GM19397 (cell line): ENCODE measurements around the gene MEGF11.
"Not testable (repeated sequence)": the region's sequence is repeated elsewhere in the genome, so short reads cannot be mapped to it uniquely, and the experiment has no call there.

Source experiments
- ATAC-seq: cut with Tn5 transposase; IDR thresholded peaks from one replicate; pipeline ENCODE4 v1.9.1; 2021; ENCODE audit warnings: mild to moderate bottlenecking, moderate library complexity; ENCODE audit not compliant: unreplicated experiment

MEGF11 gene

DNA sequence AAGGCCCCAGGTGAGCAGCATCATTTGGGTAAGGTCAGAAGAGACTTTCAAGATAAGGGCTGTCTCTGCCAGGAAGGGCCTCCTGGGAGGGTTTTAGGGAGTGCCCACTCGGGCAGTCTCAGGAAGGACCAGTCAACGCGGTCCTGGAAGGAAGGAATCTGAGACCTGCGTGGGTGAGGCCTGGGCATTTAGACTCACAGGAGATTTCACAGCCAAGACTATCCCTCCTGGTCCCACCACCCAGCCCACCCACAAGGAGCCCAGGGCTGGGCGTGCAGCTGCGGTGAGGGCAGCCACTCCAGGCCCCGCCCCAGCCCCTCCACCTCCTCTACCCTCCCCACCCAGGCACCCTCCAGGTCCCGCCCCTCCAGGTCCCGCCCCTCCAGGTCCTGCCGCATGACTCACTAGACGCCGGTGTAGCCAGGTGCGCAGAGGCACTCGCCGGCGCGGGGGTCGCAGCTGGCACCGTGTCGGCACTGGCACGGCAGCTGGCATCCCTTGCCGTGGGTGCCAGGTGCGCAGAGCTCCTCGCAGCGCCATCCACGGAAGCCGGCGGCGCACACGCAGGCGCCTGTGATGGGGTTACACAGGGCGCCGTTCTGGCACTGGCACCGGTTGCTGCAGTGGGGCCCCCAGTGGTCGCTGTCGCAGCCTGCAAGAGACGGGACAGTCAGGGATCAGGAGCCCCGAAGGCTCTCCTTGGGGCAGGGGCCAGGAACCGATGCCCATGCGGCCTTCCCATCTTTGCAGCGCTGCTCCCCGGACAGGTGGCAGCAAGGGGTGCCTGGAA is 271.5 kb downstream of the MEGF11 start:
- ATAC-seq = peak; percentile 68

DNA sequence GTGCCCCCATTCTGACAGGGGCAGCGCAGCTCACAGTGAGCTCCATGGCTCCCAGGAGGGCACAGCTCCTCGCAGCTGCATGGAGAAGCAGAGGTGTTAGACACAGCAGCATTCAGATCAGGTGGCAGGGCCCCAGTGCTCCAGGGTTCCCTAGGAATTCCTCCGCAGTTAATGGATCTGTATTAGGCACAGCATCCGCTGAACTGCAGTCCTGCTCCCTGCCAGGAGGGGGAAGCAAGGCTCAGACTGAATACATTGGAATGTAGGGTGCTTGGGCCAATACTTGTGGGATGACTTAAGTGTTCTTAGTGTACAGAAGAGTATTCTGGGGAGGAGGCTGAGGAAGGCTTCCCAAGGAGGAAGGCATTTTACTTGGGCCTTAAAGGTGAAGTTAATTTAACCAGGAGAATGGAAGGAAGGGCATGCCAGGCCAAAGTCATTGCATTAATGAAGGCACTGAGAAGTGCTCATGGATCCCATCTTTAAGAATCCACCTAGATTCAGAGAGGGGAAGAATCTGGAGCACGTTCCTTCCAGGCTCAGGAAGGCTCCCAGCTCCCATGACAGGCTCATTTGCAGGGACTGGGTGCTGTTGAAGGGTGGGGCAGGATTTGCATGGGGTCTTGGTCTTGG is 272.6 kb downstream of the MEGF11 start:
- no peak for ATAC-seq

DNA sequence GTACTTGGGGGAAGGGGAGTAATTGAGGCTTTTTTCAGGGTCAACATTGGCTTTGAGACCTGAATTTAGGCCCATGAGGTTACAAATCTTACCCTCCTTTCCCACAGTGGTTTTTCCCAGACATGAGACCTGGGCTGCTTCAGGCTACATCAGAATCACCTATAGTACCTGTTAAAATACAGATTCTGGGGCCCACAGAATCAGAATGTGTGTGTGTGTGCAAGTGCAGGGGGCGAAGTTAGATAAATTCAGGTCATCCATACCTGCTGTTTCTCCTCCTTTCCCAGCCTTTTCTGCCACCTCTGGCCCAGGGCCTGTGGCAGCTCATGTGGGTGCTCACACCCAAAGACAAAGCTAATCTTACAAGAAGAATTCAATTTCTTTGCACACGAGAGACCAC is 273.7 kb downstream of the MEGF11 start:
- no peak for ATAC-seq

DNA sequence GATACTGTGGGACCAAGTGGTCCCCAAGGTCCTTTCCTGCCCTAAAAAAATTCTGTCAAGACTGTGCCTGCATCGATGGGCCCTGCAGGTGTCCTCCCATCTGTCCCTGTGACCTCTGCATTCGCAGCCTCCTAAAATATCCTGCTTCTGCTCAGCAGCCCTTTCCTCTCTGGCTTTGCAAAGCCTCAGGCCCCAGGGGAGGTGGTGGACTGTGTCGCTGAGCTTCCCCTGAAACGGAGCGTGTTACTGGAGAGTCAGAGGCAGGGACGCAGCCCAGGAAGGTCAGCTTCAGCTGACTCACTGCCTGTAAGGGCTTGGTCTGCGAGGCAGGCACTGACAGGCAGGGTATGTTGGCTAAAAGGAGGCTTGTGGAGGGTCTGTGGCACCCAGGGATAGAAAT is 274.2 kb downstream of the MEGF11 start:
- ATAC-seq = no peak

DNA sequence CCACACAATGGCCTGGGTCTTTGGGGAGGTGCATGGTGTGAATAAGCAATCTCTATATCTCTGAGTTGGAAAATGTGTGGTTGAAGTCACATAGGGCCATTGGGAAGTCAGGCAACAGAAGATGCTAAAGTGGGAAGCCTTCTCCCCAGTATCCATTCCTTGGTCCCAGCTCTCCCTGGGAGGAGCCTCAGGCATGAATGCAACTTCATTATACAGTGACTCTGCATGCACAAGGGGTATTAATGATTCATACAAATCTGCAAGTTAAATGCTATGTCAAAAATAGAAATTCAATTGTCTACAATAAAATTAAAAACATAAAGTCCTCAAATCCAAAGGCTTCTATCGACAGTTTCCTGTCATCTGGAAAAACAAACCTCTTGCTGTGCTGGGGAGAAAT is 275.4 kb downstream of the MEGF11 start:
- ATAC-seq = no peak

DNA sequence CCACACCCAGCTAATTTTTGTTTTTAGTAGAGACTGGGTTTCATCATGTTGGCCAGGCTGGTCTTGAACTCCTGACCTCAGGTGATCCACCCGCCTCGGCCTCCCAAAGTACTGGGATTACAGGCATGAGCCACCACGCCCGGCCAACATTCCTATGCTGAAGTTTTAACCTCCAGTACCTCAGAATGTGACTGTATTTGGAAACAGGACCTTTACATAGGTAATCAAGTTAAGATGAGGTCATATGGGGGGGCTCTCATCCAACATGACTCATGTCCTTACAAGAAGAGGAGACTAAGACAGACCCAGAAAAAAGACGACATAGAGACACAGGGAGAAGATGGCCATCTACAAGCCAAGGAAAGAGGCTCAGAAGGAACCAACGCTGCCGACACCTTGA is 277.4 kb downstream of the MEGF11 start:
- not testable (repeated sequence) for ATAC-seq

DNA sequence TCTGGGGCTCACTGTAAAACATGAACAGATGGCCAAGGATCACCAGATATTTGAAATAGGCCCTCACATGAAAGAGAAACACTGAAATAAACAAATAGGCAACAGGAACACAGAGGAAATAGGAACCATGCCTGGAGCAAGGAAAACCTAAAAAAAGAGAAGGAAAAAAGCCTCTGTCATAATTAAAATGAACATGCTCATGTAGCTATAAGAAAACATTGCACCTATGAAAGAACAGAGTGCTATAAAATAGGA is 281.9 kb downstream of the MEGF11 start:
- ATAC-seq = no peak

DNA sequence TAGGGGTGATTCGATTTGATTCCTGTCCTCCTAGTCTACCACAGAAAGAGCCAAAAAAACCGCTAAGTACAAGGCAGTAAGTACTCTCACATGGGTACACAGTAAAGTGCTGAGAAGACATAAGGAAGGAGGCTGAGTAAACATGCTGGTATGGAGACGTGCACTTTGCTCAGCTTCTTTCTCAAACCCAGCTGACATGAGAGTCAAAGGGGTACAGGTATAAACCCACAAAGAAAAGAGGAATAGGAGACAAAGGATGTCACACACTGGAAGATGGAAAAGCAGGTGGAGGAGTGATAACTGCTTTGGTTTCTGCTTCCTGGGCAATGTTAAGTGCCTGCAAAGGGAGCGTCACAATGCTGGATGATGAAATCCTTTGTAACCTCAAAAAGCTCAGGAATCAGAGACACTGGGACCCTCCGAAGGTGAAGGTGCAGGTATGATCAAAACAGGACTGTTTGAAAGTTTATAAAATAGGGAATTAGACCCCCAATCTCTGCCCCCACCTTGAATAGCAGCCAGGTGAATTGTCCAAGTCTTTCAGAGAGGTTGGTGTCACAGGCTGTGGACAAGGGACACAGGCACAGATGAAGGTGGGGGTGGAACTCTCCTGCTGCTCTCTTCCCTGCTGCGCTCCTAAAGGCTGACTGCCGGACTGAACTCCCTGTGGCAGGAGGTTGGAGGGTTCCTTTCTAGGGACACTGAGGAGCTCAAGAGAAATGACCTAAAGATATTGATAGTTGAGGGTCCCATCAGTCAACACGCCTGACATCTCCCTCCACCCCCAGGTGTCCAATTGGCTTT is 282.4 kb downstream of the MEGF11 start:
- ATAC-seq = no peak

DNA sequence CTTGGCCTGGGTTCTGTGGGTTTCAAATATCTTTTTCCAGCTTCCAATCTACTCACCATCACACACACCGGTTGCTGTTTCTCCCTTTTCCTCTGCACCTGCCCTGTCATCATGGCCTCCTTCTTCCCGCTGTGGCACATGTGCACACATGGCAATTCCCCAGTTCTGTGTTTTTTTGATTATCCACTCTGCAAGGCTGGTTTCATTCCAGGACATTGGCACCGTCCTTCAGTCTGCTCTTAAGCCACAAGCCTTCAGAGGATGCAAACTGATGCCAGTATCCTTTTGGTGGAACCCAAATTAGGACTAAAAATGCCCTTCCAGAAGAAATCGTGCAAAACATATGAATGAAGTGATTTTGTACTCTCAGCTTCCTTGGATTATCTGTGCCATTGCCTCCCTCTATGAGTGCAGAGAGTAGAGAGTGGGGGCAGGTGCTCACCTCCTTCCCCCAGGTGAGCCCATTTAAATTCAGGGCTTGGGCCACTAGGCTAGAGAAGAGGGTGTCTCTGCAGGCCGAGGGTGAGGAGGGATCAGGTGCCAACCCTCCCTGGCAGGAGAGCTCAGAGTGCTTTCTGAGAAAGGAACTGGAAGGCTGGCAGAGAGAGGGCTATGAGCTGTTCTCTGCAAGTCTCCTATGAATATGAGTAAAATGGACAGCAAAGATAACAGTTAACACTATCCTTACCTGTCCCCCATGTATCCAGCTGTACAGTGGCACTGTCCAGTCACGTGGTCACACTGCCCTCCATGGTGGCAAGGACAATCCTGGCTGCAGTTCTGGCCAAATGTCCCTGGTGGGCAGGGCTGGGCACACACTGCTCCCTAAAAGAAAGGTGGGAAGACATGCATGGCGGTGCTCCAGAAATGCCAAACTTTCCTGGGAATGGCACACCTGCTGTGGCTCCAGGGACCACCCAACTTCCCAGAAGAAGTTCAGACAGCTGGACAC is 283.4 kb downstream of the MEGF11 start:
- ATAC-seq = no peak

DNA sequence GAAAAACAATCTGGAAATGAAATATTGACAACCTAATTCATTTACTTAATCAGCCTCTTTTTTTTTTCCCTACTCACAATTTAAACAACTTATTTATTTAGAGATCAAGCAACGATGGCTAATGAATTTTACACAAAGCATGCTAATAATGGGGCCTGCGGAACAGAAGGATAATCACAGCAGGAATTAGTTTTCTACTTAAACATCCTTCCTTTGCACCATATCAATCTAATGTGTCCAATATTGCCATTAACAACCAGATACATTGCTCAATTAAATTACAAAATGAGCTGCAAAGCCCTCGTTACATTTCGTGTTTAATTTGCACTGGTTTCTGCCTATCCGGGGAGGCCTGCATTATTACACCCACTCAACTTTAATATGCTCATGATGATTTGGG is 285.0 kb downstream of the MEGF11 start:
- no peak for ATAC-seq

DNA sequence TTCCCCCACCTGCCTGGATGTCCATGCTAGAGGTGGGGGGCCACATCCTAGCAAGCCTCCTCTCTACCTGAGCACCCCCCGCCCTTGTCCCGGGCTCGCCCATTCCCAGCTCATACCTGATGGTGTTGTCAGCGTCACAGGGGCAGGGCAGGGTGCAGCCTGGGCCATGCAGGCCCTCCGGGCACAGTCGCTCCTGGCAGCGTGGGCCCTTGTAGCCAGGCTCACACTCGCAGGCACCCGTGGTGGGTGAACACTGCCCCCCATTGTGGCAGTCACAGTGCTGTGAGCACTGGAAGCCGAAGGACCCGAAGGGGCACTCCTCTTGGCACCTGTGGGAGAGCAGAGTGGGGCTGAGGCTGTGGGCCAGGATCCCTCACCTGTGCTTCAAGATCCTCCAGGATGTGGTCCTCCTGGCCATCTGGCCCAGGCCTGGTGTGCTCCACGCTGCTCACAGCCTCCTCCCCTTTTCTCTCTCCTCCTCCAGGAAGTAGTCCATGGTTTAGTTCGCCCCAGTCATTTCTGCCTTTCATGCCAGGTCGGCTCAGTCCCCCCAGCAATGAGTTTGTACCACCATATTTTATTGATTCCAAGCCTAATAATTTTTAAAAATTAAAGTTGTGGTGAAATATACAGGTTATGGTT is 288.6 kb downstream of the MEGF11 start:
- no peak for ATAC-seq

DNA sequence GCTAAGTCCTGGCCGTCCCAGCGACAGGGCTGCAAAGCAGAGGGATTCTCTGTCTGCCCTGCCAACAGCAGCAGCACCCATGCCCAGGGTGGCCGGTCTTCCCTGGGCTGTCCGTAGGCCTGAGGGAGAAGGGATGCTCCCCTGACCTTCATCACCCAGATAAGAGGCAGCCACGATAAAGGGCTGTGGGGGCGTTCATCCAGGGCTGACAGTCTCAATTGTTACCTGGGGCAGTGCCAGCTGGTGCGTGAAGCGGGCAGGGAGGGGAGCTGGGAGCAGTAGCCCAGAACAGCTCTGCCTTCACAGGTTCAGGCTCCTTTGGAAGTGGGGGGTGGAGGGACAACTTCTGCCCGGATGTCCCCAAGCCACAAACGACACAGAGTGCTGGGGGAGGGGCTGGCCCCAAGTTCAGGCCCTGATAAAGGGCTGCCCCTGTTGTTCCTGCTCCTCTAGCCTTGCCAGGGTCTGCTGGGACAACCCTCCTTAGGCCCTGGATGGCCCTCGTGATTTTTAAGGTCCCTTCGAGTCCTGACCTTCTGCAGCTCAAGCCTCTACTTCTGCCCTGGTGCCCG is 289.6 kb downstream of the MEGF11 start:
- ATAC-seq = no peak

DNA sequence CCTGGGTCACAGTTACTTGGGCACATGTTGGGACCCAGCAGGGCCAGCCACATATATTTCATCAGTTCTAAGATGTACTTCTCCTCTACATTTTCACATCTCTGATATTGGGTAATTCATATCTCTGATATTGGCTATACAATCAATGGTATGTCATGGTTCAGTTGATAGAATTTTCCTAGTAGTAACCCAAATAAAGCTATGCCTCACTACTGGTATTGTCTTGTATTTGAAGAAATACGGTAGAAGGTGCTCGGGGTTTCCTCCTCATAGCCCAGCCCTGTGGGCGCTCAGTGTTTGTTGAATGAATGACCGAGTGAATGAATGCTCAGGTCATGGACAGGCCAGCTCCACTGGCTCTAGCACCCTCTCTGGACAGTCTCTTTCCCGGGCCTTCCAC is 290.2 kb downstream of the MEGF11 start:
- no peak for ATAC-seq

DNA sequence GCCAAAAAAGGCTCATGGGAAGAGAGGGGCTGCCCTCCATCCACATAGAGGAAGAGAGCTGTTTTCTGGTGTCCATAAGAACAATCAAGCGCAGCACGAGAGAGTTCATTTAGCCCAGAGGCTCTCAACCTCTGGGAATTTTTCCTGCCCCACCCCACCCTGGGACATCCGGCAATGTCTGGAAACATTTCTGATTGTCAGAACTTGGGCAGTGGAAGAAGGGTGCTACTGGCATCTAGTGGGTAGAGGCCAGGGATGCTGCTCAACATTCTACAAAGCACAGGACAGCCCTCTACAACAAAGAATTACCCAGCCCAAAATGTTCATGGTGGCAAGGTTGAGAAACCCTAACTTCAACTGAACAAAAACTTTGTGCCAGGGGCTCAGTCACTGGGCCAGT is 291.4 kb downstream of the MEGF11 start:
- ATAC-seq = no peak

DNA sequence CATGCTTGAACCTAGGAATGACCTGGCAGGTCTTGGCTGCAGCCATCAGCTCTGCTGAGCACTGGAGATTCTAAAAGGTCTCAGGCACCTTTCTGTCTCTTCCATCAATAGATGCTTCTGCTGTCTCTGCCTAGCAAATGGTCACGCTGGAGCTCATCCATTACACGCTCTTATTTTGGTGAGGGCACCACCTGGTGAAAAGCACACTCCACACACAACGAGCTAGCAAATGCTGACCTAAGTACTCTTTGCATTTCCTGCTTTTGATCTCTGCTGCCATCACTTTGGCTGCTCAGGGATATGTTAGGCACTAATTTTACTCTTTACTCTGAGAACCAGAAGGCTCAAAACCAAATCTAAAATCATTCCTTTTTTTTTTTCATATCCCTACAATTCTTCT is 293.0 kb downstream of the MEGF11 start:
- no peak for ATAC-seq

DNA sequence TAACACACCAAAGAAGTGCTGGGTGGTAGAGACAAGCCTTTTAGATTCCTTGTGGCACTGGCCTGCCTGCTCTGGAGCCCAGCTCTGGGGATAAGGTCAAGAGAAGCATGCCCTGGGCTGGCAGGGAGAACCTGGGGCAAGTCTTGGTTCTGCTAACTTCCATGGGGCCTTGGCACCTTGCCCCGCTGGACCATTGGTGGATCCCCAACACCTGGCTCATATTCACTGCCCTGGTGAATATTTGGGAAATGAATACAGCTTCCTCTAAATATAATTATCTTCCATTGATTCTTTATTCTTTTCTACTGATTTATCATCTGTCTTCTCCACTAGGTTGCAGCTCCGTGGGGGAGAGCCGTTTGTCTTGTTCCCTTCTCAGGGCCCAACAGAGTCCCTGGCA is 294.7 kb downstream of the MEGF11 start:
- no peak for ATAC-seq

DNA sequence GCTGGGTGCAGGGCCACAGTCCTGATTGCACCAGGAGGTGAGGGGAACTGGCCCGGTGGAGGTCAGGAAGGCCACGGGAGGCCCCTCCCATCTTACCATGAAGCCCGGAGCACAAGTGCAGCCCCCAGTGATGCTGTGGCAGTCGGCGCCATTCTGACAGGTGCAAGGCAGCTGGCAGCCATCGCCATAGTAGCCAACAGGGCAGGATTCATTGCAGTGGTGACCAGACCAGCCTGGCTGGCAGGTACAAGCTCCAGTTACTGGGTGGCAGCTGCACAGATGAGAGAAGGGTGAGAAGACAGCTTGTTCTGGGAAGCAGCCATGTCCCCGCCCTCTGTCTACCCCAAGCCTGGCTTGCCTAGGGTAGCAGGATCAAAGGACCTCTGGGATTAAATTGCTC is 296.1 kb downstream of the MEGF11 start:
- ATAC-seq = no peak

DNA sequence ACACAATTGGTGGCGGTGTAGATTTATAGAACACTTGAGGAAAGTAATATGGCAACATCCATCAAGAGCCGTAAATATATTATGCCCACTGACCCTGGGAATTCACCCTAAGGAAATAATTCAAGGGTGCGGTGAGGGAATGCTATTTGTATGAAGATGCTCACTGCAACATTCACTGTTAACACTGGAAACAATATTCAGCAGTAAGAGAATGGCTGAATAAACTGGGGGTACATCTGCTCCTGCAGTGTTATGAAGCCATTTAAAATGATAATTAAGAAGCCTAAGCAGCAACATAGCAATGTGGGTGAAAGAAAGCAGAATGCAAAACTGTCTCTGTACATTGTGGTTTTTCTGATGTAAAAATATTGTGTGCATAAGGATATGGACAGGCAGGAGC is 296.7 kb downstream of the MEGF11 start:
- ATAC-seq = no peak

DNA sequence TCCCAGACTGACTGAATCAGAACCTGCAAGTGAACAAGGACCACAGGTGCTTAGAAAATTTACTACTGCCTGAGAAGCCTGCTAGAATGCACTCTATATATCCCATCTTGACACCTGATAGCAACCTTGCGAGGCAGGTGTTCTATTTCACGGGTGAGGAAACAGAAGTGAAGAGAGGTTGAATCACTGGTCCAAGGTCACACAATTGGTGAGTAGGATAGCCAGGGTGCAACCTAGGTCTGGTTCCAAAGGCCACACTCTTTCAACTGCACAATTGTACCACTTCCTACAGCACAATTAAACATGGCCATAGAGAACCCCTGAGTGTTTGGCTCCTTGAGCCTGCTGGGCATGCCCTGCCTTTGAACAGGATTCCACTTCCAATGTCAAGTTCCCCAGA is 297.2 kb downstream of the MEGF11 start:
- no peak for ATAC-seq

DNA sequence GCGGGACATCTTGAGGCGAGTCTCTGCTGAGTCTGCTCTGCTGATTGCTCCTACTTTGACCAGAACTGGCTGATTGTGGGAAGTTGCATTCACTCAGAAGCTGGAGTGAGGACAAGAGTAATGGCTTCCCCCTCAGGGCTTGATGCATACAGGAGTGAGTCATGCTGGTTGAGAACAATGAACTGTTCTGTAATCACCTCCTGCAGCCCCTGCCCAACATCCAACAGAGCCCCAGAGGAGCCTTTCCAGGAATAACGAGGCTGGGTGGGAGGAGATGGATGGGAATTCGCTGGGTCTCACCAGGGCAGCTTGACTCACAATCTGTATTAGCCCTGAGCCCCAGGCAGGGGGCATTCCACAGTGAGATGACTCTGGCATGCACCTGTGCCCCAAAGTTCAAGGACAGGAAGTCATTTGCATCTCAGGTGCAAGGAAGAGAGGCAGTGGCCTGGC is 299.2 kb downstream of the MEGF11 start:
- ATAC-seq = no peak
